Stimulated activated CD8-positive, alpha-beta memory T cell treated with anti-CD3 and anti-CD28 coated beads, Interleukin-12 subunit alpha, Interleukin-12 subunit beta, amount 100 ng/mL, for 4 hours (primary cell): ENCODE measurements around the gene HNRNPUL2.
A peak's percentile ranks its signal among the peaks of the same experiment; 100 is the strongest.
"Not testable (repeated sequence)": the region's sequence is repeated elsewhere in the genome, so short reads cannot be mapped to it uniquely, and the experiment has no call there.

Experiments
- DNase-seq: peaks from one replicate; pipeline ENCODE4 v3.0.0-alpha.2; 2020; ENCODE audit warnings: low read depth

HNRNPUL2 gene

DNA sequence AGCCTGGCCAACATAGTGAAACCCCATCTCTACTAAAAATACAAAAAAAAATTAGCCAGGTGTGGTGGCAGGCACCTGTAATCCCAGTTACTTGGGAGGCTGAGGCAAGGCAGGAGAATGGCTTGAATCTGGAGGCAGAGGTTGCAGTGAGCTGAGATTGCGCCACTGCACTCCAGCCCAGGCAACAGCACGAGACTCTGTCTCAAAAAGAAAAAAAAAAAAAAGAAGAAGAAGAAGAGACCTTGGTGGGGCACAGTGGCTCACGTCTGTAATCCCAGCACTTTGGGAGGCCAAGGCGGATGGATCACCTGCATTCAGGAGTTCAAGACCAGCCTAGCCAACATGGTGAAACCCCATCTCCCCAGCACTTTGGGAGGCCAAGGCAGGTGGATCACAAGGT lies 23.3 kb downstream of the HNRNPUL2 start:
- DNase-seq, result not testable (repeated sequence)

DNA sequence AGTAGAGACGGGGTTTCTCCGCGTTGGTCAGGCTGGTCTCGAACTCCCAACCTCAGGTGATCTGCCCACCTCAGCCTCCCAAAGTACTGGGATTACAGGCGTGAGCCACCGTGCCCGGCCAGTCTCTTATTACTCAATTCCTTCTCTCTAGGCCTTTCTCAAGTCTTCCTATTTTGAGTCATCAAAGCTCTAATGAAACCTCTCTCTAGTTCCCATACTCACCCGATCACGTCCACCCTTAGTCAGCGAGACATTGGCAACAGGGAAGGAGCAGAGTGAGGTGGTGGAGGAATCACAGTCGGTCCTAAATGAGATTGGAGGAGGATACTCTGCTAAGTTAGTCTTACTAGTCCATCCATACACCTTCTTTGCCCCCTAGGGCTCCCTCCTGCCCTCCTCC lies 25.0 kb downstream of the HNRNPUL2 start:
- DNase-seq, result no peak

GRCh38 chr11:62694455-62695167 lies 32.6 kb downstream of the HNRNPUL2 start:
- peak; percentile 43 for DNase-seq

GRCh38 chr11:62693624-62694023 lies 33.6 kb downstream of the HNRNPUL2 start:
- DNase-seq, result not testable (repeated sequence)

- no peak for DNase-seq
Measured at GRCh38 chr11:62689421-62690183, 37.7 kb downstream of the HNRNPUL2 start, which contains the start of gene LRRN4CL. Gene LRRN4CL (minus strand): TSS chr11:62689530. CDS start chr11:62688508, 1,022 bp downstream.

- no peak for DNase-seq
Measured at GRCh38 chr11:62688491-62688890, 38.8 kb downstream of the HNRNPUL2 start.

GRCh38 chr11:62687508-62688396 lies 39.5 kb downstream of the HNRNPUL2 start:
- DNase-seq, result no peak

DNA sequence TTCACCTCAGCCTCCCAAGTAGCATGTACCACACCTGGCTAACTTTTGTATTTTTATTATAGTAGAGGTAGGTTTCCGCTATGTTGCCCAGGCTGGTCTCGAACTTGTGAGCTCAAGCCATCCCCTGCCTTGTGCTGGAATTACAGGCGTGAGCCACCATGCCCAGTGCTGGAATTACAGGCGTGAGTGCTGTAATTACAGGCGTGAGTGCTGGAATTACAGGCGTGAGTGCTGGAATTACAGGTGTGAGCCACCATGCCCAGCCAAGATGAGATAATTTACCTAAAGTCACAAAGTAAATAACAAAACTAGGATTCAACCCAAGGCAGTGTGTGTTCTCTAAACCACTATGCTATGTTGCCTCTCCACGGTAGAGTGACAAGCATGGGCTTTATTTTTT lies 44.7 kb downstream of the HNRNPUL2 start:
- DNase-seq, result no peak

- no peak for DNase-seq
Measured at GRCh38 chr11:62680825-62681240, 46.4 kb downstream of the HNRNPUL2 start.

DNA sequence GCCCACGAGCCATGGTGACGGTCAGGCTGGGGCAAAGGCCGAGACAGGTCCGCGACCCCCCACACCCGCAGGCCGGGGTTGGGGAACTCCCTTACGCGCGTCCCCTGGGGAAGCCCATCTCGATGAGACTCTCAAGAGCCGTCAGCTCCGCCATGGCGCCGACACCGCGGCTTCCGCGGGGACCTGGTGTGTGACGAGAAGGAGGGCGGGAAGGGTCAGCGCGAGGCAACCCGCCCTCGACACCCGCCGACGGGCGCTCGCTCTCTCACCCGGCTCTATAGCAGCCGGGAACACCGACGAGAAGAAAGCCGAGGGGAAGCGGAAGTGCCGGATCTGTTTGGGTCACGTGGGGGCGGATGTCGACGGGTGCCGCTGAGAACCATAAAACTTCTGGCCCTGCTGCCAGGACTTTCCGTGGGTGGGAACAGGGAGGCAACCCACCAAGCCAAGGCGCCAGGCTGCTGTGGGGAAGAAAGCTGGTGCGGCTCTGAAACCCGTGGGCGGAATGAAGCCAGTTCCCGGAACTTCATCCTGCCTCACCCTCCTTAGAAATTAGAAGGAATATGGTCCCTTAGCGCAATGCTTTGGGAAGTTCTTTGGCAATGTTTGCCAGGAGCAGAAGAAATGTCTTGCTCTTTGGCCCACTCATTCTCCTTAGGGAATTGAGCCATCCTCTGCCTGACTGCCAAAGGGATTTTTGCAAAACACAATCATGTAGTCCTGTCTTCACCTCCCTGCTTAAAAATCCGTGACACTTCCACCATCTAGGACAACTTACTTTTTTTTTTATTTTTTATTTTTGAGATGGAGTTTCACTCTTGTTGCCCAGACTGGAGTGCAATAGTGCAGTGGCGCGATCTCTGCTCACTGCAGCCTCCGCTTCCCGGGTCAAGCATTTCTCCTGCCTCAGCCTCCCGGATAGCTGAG lies 48.2 kb downstream of the HNRNPUL2 start, which contains the start of gene UBXN1:
TSS of gene UBXN1 (minus strand) at position 304 of the 927 bp plus-strand sequence. CDS start at position 154, 150 bp downstream.
- DNase-seq, result peak; percentile 74

- no peak for DNase-seq
Measured at GRCh38 chr11:62678433-62678769, 48.9 kb downstream of the HNRNPUL2 start.

DNA sequence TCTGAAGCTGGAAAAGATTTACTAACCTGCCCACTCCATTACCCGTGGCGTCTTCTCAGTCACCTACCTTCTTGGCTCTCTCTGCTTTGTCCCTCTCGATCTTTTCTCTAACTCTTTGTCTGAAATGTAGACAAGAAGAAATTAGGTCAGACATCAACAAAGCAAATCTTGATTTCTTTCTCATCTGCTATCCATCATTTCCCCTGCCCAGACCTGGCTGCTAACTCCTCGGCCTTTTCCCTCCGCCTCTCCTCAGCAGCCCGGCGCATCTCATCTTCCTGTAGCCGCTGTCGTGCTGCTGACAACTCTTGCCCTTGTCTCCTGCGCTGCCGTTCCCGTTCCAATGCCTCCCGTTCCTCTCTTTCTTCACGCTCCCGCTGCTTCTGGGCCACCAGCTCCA lies 49.5 kb downstream of the HNRNPUL2 start:
- DNase-seq, result no peak

DNA sequence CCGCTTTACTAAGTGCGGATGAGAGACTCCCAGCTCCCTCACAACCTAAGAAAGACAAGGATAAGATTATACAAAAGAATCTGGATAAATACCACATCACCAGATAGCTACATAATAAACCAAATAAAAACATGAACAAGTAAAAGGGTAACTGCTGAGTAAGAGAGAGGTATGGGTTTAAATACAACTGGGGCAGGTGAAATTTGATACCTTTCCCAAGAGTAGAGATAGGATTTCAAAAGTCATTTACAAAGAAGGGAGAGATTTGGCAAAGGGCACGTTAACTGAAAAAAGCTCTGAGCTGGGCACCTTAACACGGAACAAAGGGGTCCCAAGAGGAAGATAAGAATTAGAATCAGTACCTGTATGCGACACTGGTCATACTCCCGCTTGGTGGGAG lies 50.1 kb downstream of the HNRNPUL2 start:
- DNase-seq, result no peak

GRCh38 chr11:62676698-62677097 lies 50.6 kb downstream of the HNRNPUL2 start:
- DNase-seq, result no peak

- not testable (repeated sequence) for DNase-seq
Measured at GRCh38 chr11:62675415-62675814, 51.8 kb downstream of the HNRNPUL2 start.

GRCh38 chr11:62673196-62673525 lies 54.1 kb downstream of the HNRNPUL2 start:
- no peak for DNase-seq

DNA sequence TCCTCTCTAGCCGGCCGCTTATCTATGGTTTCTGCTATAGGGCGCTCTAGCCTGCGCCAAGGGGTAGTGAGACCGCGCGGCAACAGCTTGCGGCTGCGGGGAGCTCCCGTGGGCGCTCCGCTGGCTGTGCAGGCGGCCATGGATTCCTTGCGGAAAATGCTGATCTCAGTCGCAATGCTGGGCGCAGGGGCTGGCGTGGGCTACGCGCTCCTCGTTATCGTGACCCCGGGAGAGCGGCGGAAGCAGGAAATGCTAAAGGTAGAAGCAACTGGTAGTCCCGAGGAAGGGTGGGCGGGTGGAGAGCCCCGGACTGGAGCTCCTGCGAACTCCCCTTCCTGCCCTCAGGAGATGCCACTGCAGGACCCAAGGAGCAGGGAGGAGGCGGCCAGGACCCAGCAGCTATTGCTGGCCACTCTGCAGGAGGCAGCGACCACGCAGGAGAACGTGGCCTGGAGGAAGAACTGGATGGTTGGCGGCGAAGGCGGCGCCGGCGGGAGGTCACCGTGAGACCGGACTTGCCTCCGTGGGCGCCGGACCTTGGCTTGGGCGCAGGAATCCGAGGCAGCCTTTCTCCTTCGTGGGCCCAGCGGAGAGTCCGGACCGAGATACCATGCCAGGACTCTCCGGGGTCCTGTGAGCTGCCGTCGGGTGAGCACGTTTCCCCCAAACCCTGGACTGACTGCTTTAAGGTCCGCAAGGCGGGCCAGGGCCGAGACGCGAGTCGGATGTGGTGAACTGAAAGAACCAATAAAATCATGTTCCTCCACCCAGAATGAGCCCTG lies 55.5 kb downstream of the HNRNPUL2 start, which contains the start of the genes LBHD1 and UQCC3:
TSS of gene LBHD1 (minus strand) at position 660 of the 782 bp plus-strand sequence. CDS start 2,236 bp downstream, outside the sequence.
TSS of gene UQCC3 (plus strand) at position 66 of the 782 bp plus-strand sequence. CDS start at position 139, 73 bp downstream.
- DNase-seq, result peak; percentile 57

DNA sequence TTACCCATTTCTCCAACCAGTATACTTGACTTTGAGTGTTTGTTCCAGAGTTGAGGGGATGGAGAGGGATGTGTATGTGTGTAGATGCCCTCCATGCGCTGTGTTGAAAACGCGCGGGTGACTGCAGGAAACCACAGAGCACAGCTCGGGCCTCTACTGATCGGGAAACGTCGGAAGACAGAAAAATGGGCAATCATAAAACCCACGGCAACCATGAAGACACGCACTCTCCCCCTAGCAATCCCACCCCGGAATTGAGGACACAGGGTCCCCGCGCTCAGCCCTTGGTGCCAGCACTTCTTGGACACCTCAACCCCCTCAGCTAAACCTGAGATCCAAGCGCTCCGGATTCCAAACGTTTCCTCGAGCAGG lies 56.0 kb downstream of the HNRNPUL2 start:
- DNase-seq, result no peak

DNA sequence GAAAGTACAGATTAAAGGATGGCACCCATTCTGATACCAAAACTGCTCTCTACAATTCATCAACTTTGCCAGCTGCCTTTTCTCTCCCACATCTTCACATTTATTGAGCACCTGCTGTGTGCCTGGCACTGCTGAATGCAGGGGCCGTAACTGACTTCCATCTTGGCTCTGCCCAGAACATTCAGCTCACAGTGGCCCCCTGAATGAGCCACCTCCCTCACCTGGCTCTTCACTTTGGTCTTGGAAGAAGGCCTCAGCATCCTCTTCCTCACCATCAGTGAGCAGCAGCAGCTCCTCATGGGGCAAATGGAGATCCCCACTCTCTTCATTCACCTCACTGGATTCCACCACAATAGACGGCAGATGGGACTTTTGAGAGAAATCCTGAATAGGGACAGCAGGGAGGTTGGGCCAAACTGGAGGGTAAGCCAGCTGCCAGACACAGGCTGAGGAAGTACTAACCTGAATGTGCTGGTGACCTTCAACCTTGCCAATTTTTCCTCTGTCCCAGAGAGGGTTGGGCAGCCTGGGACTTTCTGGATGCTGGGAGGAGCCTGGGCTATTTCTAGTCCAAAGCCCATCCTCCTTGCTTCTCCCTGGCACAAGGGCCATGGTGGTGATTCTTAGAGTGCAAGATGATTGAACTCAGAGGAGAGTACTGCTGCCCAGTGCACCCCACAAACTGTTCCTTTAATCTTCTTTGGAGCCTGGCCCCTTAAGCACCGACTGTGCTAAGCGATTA lies 57.7 kb downstream of the HNRNPUL2 start:
- no peak for DNase-seq

- DNase-seq, result no peak
Measured at GRCh38 chr11:62667460-62667859, 59.8 kb downstream of the HNRNPUL2 start.
